GM23338 (cell line): ENCODE data around the gene ACO2. TPM values are rescaled to one million over a fixed set of nuclear protein-coding genes. Genes with fewer than 3 reads are reported as not detected.

Experiments
- ATAC-seq: fragments of 200-7000 bp; cut with Tn5 transposase; 3 replicates; pipeline ENCODE4 v1.9.1; 2020
- DNase-seq: peaks from one replicate; pipeline ENCODE4 v3.0.0-alpha.2; 2015; ENCODE audit warnings: low spot score
- H2AFZ ChIP-seq: fragments of 200-600 bp; sonication (generic); 2 replicates; pipeline ENCODE4 v1.8.0; 2016; ENCODE audit warnings: antibody characterized with exemption, mild to moderate bottlenecking, moderate library complexity
- H3F3A ChIP-seq: fragments of 200-600 bp; sonication (generic); replicated peaks from 2 replicates; pipeline ENCODE4 v1.8.0; 2017; ENCODE audit warnings: antibody characterized with exemption, mixed run types, low read depth
- H3K27ac ChIP-seq: fragments of 200-600 bp; sonication (generic); 2 replicates; pipeline ENCODE4 v1.6.1; 2016; ENCODE audit warnings: low read depth
- H3K27me3 ChIP-seq: fragments of 200-600 bp; sonication (generic); 2 replicates; pipeline ENCODE4 v1.8.0; 2016; ENCODE audit warnings: mild to moderate bottlenecking, mixed run types, moderate library complexity; ENCODE audit not compliant: insufficient read depth
- H3K36me3 ChIP-seq: fragments of 200-600 bp; sonication (generic); 2 replicates; pipeline ENCODE4 v1.8.0; 2016; ENCODE audit warnings: mild to moderate bottlenecking; ENCODE audit not compliant: insufficient read depth
- H3K4me1 ChIP-seq: fragments of 200-600 bp; sonication (generic); 2 replicates; pipeline ENCODE4 v1.8.0; 2016; ENCODE audit warnings: mild to moderate bottlenecking, moderate library complexity; ENCODE audit not compliant: insufficient read depth
- H3K4me2 ChIP-seq: fragments of 200-600 bp; sonication (generic); 2 replicates; pipeline ENCODE4 v1.7.1; 2017; ENCODE audit warnings: mixed run types
- H3K4me3 ChIP-seq: fragments of 200-600 bp; sonication (generic); 2 replicates; pipeline ENCODE4 v1.6.1; 2016; ENCODE audit warnings: mixed run types
- H3K79me2 ChIP-seq: fragments of 200-600 bp; sonication (generic); replicated peaks from 2 replicates; pipeline ENCODE4 v1.8.0; 2017; ENCODE audit warnings: mild to moderate bottlenecking; ENCODE audit not compliant: insufficient read depth
- H3K9me2 ChIP-seq: fragments of 200-600 bp; sonication (generic); 2 replicates; pipeline ENCODE4 v1.8.0; 2017; ENCODE audit not compliant: insufficient read depth
- H4K20me1 ChIP-seq: fragments of 200-600 bp; sonication (generic); replicated peaks from 2 replicates; pipeline ENCODE4 v1.8.0; 2017; ENCODE audit warnings: mild to moderate bottlenecking; ENCODE audit not compliant: insufficient read depth
- H3K27ac Mint-ChIP-seq: 2 replicates; pipeline ENCODE4 v1.8.0; 2020; ENCODE audit warnings: inconsistent platforms, mild to moderate bottlenecking, moderate library complexity, mixed read lengths
- H3K27me3 Mint-ChIP-seq: 3 replicates; pipeline ENCODE4 v1.8.0; 2022; ENCODE audit warnings: low read depth, mild to moderate bottlenecking, moderate library complexity, mixed read lengths, inconsistent platforms; ENCODE audit not compliant: insufficient read depth, poor library complexity
- H3K36me3 Mint-ChIP-seq: 3 replicates; pipeline ENCODE4 v1.8.0; 2021; ENCODE audit warnings: low read depth, mild to moderate bottlenecking, inconsistent platforms, moderate library complexity, mixed read lengths
- H3K4me1 Mint-ChIP-seq: 3 replicates; pipeline ENCODE4 v1.8.0; 2020; ENCODE audit warnings: mild to moderate bottlenecking, inconsistent platforms, mixed read lengths
- H3K4me3 Mint-ChIP-seq: 3 replicates; pipeline ENCODE4 v1.8.0; 2021; ENCODE audit warnings: moderate library complexity, mild to moderate bottlenecking, inconsistent platforms, mixed read lengths
- H3K9me3 Mint-ChIP-seq: 3 replicates; pipeline ENCODE4 v1.8.0; 2020; ENCODE audit warnings: moderate library complexity, mild to moderate bottlenecking, inconsistent platforms, mixed read lengths
- CREB1 ChIP-seq: fragments of 250-450 bp; sonication (Bioruptor Pico); IDR thresholded peaks from 2 replicates; pipeline ENCODE4 v1.5.0; 2020; ENCODE audit warnings: low read depth, mild to moderate bottlenecking, moderate library complexity
- CTCF ChIP-seq, 2 experiments: fragments of 200-600 bp in 1 of 2; sonication (generic) in 1 of 2; conservative IDR thresholded peaks; 2 replicates each; pipeline versions ENCODE4 v1.5.1 to v1.6.1; 2016 to 2017; ENCODE audit warnings: antibody characterized with exemption in 2 of 2, low read depth in 2 of 2, mild to moderate bottlenecking in 2 of 2, moderate library complexity in 1 of 2
- ETS1 ChIP-seq: IDR thresholded peaks from 2 replicates; pipeline ENCODE4 v1.6.1; 2016; ENCODE audit warnings: antibody characterized with exemption
- EZH2 ChIP-seq: fragments of 200-600 bp; sonication (generic); IDR thresholded peaks from one replicate; pipeline ENCODE4 v1.8.0; 2017; ENCODE audit warnings: antibody characterized with exemption, mild to moderate bottlenecking, low read depth; ENCODE audit not compliant: unreplicated experiment
- EZH2phosphoT487 ChIP-seq: fragments of 200-600 bp; sonication (generic); IDR thresholded peaks from one replicate; pipeline ENCODE4 v1.8.1; 2018; ENCODE audit warnings: antibody characterized with exemption; ENCODE audit not compliant: unreplicated experiment
- JUNB ChIP-seq: IDR thresholded peaks from one replicate; pipeline ENCODE4 v1.6.1; 2016; ENCODE audit warnings: antibody characterized with exemption; ENCODE audit not compliant: unreplicated experiment
- NANOG ChIP-seq: IDR thresholded peaks from 2 replicates; pipeline ENCODE4 v1.6.1; 2016; ENCODE audit warnings: antibody characterized with exemption, borderline replicate concordance
- POLR2AphosphoS5 ChIP-seq: IDR thresholded peaks from 2 replicates; pipeline ENCODE4 v1.6.1; 2016; ENCODE audit warnings: antibody characterized with exemption, low read depth
- REST ChIP-seq: IDR thresholded peaks from one replicate; pipeline ENCODE4 v1.6.1; 2018; ENCODE audit warnings: antibody characterized with exemption; ENCODE audit not compliant: unreplicated experiment
- STAT1 ChIP-seq: IDR thresholded peaks from one replicate; pipeline ENCODE4 v1.6.1; 2016; ENCODE audit warnings: antibody characterized with exemption; ENCODE audit not compliant: unreplicated experiment
- ZNF114 ChIP-seq: fragments of 250-450 bp; sonication (Bioruptor Pico); IDR thresholded peaks from 2 replicates; pipeline ENCODE4 v1.5.0; 2020; ENCODE audit warnings: mild to moderate bottlenecking, moderate library complexity
- ZNF331 ChIP-seq: fragments of 250-450 bp; sonication (Bioruptor Pico); IDR thresholded peaks from 2 replicates; pipeline ENCODE4 v1.5.0; 2020; ENCODE audit warnings: low read depth, mild to moderate bottlenecking, moderate library complexity
- ZNF462 ChIP-seq: fragments of 250-450 bp; sonication (Bioruptor Pico); IDR thresholded peaks from 2 replicates; pipeline ENCODE4 v1.5.0; 2020; ENCODE audit warnings: mild to moderate bottlenecking, moderate library complexity
- polyA plus RNA-seq: library from polyadenylated mRNA; unstranded; fragments of >200 nt; fragmentation: Nextera tagmentation; extraction: Ambion mirVana; gene quantifications from 2 replicates; pipeline ENCODE4 v1.2.1, GENCODE V29; 2016
- total RNA-seq: library from RNA; depleted of rRNA; stranded (reverse); fragments of >200 nt; shearing (Covaris generic); gene quantifications from 2 replicates; pipeline ENCODE4 v1.2.3, GENCODE V29; 2014

ACO2 gene
- total and polyA plus RNA-seq, 2 experiments from 2014 or later, result 36.2 to 79.7 TPM

GRCh38 chr22:41564563-41564962, 95.6 kb downstream of the ACO2 start:
- Histone ChIP-seq H3K4me3 (no peak overlapping the region), H3K9me2 (no peaks in the 10 kb centered on the region), H2AFZ (no peak overlapping the region), H3K27me3 (no peaks in the 10 kb centered on the region), H4K20me1 (no peaks in the 10 kb centered on the region), H3K27ac (no peak overlapping the region), H3K79me2 (no peaks in the 10 kb centered on the region), H3K36me3 (no peaks in the 10 kb centered on the region), H3K4me1 (peaks cover 26% of the 10 kb centered on the region), H3K4me2 (no peak overlapping the region), H3F3A (no peaks in the 10 kb centered on the region)
- H3K27me3 Mint-ChIP-seq, result peaks cover 22% of the 10 kb centered on the region
- H3K9me3 Mint-ChIP-seq, result no peaks in the 10 kb centered on the region
- H3K4me3 Mint-ChIP-seq, result no peak overlapping the region
- H3K36me3 Mint-ChIP-seq, result no peaks in the 10 kb centered on the region
- no peak overlapping the region for H3K27ac Mint-ChIP-seq
- DNase-seq, result no peak
- H3K4me1 Mint-ChIP-seq, result peaks cover 36% of the 10 kb centered on the region
- ATAC-seq, result no peak
- TF ChIP-seq STAT1 (no peak), CREB1 (CRISPR knock-in tag) (no peak), ZNF331 (CRISPR knock-in tag) (no peak), REST (no peak), EZH2 (no peak), NANOG (no peak), JUNB (no peak), ETS1 (no peak), EZH2phosphoT487 (no peak), POLR2AphosphoS5 (no peak), ZNF462 (no peak), CTCF (conservative IDR thresholded peaks at IDR 0.05; ENCODE audit: low read depth in 2 of 2) (no peak), ZNF114 (CRISPR knock-in tag) (no peak)
